Neuronal stem cell (in vitro differentiated cells): ENCODE data around the gene NTRK1.

Experiments
- DNase-seq: peaks from one replicate; pipeline ENCODE4 v3.0.0-alpha.2; 2013; ENCODE audit warnings: low spot score
- H2AFZ ChIP-seq: one replicate; pipeline ENCODE4 v1.6.1; 2013; ENCODE audit warnings: mild to moderate bottlenecking, low read length, inconsistent platforms
- H2AK5ac ChIP-seq: 2 replicates; pipeline ENCODE4 v1.6.1; 2013; ENCODE audit warnings: low read depth, mild to moderate bottlenecking, inconsistent platforms, low read length, moderate library complexity, mixed read lengths
- H2BK120ac ChIP-seq: 2 replicates; pipeline ENCODE4 v1.6.1; 2013; ENCODE audit warnings: low read depth, mild to moderate bottlenecking, inconsistent platforms, low read length, moderate library complexity, mixed read lengths
- H2BK12ac ChIP-seq: one replicate; pipeline ENCODE4 v1.6.1; 2013; ENCODE audit warnings: low read length, inconsistent platforms
- H2BK15ac ChIP-seq: 2 replicates; pipeline ENCODE4 v1.6.1; 2013; ENCODE audit warnings: mild to moderate bottlenecking, low read length, inconsistent platforms, mixed read lengths
- H2BK5ac ChIP-seq: one replicate; pipeline ENCODE4 v1.6.1; 2013; ENCODE audit warnings: inconsistent platforms, mild to moderate bottlenecking, low read length, moderate library complexity
- H3K14ac ChIP-seq: one replicate; pipeline ENCODE4 v1.6.1; 2013; ENCODE audit warnings: low read length, inconsistent platforms
- H3K18ac ChIP-seq: 2 replicates; pipeline ENCODE4 v1.6.1; 2013; ENCODE audit warnings: low read length, inconsistent platforms
- H3K23ac ChIP-seq: 2 replicates; pipeline ENCODE4 v1.6.1; 2013; ENCODE audit warnings: low read depth, mild to moderate bottlenecking, mixed read lengths, low read length, inconsistent platforms; ENCODE audit not compliant: poor library complexity
- H3K27ac ChIP-seq: replicated peaks from 3 replicates; pipeline ENCODE4 v1.5.1; 2013; ENCODE audit warnings: low read length, inconsistent platforms
- H3K27me3 ChIP-seq, 3 experiments: 2 replicates each; pipeline ENCODE4 v1.6.1; 2013; ENCODE audit warnings: low read length in 3 of 3, mild to moderate bottlenecking in 2 of 3, inconsistent platforms in 1 of 3, low read depth in 1 of 3, mixed read lengths in 1 of 3, moderate library complexity in 1 of 3; ENCODE audit not compliant: control insufficient read depth in 3 of 3, insufficient read depth in 3 of 3
- H3K36me3 ChIP-seq, 2 donors: replicated peaks in 1 of 2; 2 replicates each; pipeline ENCODE4 v1.6.1; 2013; ENCODE audit warnings: low read length in 2 of 2; ENCODE audit not compliant: control insufficient read depth in 2 of 2, insufficient read depth in 2 of 2
- H3K4ac ChIP-seq: 2 replicates; pipeline ENCODE4 v1.6.1; 2013; ENCODE audit warnings: inconsistent platforms, mild to moderate bottlenecking, low read length, moderate library complexity
- H3K4me1 ChIP-seq, 2 donors: 1 replicate in 1 of 2; 2 replicates in 1 of 2; pipeline ENCODE4 v1.6.1; 2013; ENCODE audit warnings: low read length in 2 of 2, low read depth in 1 of 2; ENCODE audit not compliant: control insufficient read depth in 2 of 2, insufficient read depth in 1 of 2
- H3K4me2 ChIP-seq: one replicate; pipeline ENCODE4 v1.6.1; 2013; ENCODE audit warnings: mild to moderate bottlenecking, low read length, inconsistent platforms; ENCODE audit not compliant: insufficient read depth, poor library complexity, severe bottlenecking
- H3K4me3 ChIP-seq, 2 donors: 2 replicates each; pipeline ENCODE4 v1.5.1; 2013; ENCODE audit warnings: low read length in 2 of 2, mild to moderate bottlenecking in 2 of 2, inconsistent platforms in 1 of 2, moderate library complexity in 1 of 2
- H3K79me1 ChIP-seq: one replicate; pipeline ENCODE4 v1.6.1; 2013; ENCODE audit warnings: low read depth, mild to moderate bottlenecking, inconsistent platforms, low read length, moderate library complexity
- H3K9ac ChIP-seq: one replicate; pipeline ENCODE4 v1.6.1; 2013; ENCODE audit warnings: mild to moderate bottlenecking, low read depth, low read length, inconsistent platforms; ENCODE audit not compliant: poor library complexity
- H3K9me3 ChIP-seq, 2 donors: replicated peaks in 1 of 2; 2 replicates each; pipeline versions ENCODE3 to v1.6.1; 2013; ENCODE audit warnings: low read length in 2 of 2, mild to moderate bottlenecking in 2 of 2, inconsistent platforms in 1 of 2, low read depth in 1 of 2, mixed read lengths in 1 of 2, moderate library complexity in 1 of 2; ENCODE audit not compliant: control insufficient read depth in 2 of 2, insufficient read depth in 1 of 2
- H4K8ac ChIP-seq: one replicate; pipeline ENCODE4 v1.6.1; 2013; ENCODE audit warnings: low read depth, mild to moderate bottlenecking, inconsistent platforms, low read length, moderate library complexity
- H4K91ac ChIP-seq: one replicate; pipeline ENCODE4 v1.6.1; 2013; ENCODE audit warnings: low read length, low read depth, mild to moderate bottlenecking, inconsistent platforms; ENCODE audit not compliant: poor library complexity
- WGBS, 2 donors: extraction: QIAGEN DNeasy Blood & Tissue Kit; methylation state at CpG; one replicate each; pipeline ENCODE4 v1.1.7; 2013; ENCODE audit warnings: missing lambda C conversion rate in 2 of 2, mixed read lengths in 1 of 2; ENCODE audit not compliant: insufficient read length in 2 of 2, insufficient replicate concordance in 1 of 2; ENCODE audit errors: extremely low coverage in 2 of 2; 5-methylcytosine and 5-hydroxymethylcytosine counted together

The NTRK1 gene

DNA sequence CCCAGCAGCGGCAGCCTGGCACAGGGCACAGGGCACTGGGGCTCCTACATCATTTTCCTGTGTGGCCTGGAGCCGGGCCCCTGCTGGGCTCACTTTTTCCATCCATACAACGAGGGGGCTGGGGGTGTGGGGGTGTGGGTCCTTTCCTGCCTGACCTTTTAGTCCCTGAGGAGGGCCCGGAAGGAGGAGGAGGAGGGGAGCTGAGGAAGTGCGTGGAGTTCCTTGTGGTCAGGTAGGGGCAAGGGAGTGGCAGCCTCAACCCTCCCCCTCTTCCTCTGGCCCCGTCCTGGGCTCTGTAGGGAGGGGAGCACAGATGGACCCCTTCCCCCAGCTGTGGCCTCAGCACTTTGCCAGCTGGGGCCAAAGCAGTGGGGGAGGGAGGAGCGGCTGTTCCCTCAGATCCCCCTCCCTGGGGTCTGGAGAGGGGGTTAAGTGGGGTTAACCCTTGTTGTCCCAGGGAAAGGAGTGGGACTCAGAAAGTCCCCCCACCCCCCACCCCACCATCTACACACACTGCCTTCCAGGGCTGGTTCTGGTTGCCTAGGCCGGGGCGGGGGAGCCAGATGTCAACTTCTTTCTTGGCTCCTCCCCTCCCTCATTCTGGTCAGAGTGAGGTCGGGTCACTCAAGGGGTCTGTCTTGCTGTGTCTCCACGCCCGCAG, 5.7 kb downstream of the NTRK1 start:
- Histone ChIP-seq H3K4me3 (no peak overlapping the region), H2AFZ (peak overlapping the region; percentile 22)
- no CpG with 5 or more reads among the region's 12 CpGs for WGBS, 2 donors

DNA sequence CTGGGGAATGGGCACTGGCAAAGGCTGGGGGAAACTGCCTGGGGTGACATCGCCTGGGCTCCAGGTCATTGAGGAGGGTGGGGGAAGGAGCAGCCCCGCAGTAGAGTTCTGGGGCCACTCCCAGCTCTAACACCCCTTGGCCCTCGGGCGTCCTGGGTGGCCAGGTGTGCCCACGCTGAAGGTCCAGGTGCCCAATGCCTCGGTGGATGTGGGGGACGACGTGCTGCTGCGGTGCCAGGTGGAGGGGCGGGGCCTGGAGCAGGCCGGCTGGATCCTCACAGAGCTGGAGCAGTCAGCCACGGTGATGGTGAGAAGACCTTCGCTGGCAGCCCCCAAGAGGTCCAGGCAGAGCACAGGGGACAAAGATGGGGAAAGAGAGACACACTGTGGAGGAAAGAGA, 7.7 kb downstream of the NTRK1 start:
- H3K4me2 ChIP-seq, result no peak overlapping the region
- no peaks in the 10 kb centered on the region for H3K9me3 ChIP-seq
- peak overlapping the region; percentile 71 for H3K18ac ChIP-seq
- H3K27me3 ChIP-seq, result peaks cover 0 to 73% (median 11%) of the 10 kb centered on the region in 3 experiments
- peak overlapping the region; percentile 97 for H2AK5ac ChIP-seq
- peak overlapping the region; percentile 86 for H3K14ac ChIP-seq
- H2BK5ac ChIP-seq, result no peak overlapping the region
- no peak overlapping the region for H3K4me3 ChIP-seq
- peak overlapping the region; percentile 95 for H2BK15ac ChIP-seq
- H3K4ac ChIP-seq, result peak overlapping the region; percentile 39
- H4K8ac ChIP-seq, result no peak overlapping the region
- peak overlapping the region; percentile 87 for H3K23ac ChIP-seq
- no CpG with 5 or more reads among the region's 13 CpGs for WGBS, 2 donors
- H2BK12ac ChIP-seq, result peak overlapping the region; percentile 91
- H2AFZ ChIP-seq, result no peak overlapping the region
- no peaks in the 10 kb centered on the region for H3K36me3 ChIP-seq
- no peak for DNase-seq
- no peak overlapping the region for H3K27ac ChIP-seq
- peaks cover 13 to 18% of the 10 kb centered on the region in 2 donors for H3K4me1 ChIP-seq
- H3K9ac ChIP-seq, result peak overlapping the region; percentile 16
- no peak overlapping the region for H2BK120ac ChIP-seq
- no peak overlapping the region for H4K91ac ChIP-seq
- no peaks in the 10 kb centered on the region for H3K79me1 ChIP-seq

More for the DNA sequence above, 5.7 kb downstream of the NTRK1 start:
- H3K79me1 ChIP-seq, result no peaks in the 10 kb centered on the region
- no peak overlapping the region for H2BK120ac ChIP-seq
- no peak overlapping the region for H3K27ac ChIP-seq
- H3K18ac ChIP-seq, result peak overlapping the region; percentile 44
- H3K14ac ChIP-seq, result no peak overlapping the region
- H3K9ac ChIP-seq, result no peak overlapping the region
- peaks cover 13 to 18% of the 10 kb centered on the region in 2 donors for H3K4me1 ChIP-seq
- H2AK5ac ChIP-seq, result peak overlapping the region; percentile 79
- H3K4me2 ChIP-seq, result no peak overlapping the region
- peak overlapping the region; percentile 16 for H2BK12ac ChIP-seq
- no peaks in the 10 kb centered on the region for H3K36me3 ChIP-seq
- peaks cover 4 to 84% (median 30%) of the 10 kb centered on the region in 3 experiments for H3K27me3 ChIP-seq
- H4K8ac ChIP-seq, result no peak overlapping the region
- peak overlapping the region; percentile 46 for H3K23ac ChIP-seq
- no peaks in the 10 kb centered on the region for H3K9me3 ChIP-seq
- no peak overlapping the region for H4K91ac ChIP-seq
- H2BK15ac ChIP-seq, result peak overlapping the region; percentile 14
- peak overlapping the region; percentile 25 for H2BK5ac ChIP-seq
- no peak overlapping the region for H3K4ac ChIP-seq
- DNase-seq, result no peak

DNA sequence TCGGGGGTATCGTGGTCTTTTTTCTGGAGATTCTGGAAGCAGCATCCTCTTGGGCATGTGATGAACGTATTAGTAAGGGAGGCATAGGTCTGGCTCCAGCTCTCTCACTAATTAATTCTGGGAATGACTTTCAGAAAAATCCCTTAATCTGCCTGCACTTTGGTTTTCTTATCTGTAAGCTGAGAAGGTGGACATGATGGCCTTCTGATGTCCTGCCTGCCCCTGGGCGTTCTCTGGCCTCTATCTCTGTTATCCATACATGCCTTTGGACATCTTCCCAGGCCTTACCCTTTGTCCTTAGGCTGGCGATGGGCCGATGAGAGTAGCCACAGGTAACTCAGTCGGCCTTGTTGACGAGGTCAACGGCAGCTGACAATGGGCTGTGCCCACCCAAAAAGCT, 8.8 kb downstream of the NTRK1 start:
- no peak overlapping the region for H3K4me2 ChIP-seq
- no peak overlapping the region for H3K14ac ChIP-seq
- no peak overlapping the region for H3K4ac ChIP-seq
- H3K9me3 ChIP-seq, result no peaks in the 10 kb centered on the region
- H4K91ac ChIP-seq, result no peak overlapping the region
- H3K4me1 ChIP-seq, result peaks cover 13 to 18% of the 10 kb centered on the region in 2 donors
- no peaks in the 10 kb centered on the region for H3K79me1 ChIP-seq
- no peak overlapping the region for H3K18ac ChIP-seq
- H4K8ac ChIP-seq, result no peak overlapping the region
- no peak overlapping the region for H3K27ac ChIP-seq
- H3K36me3 ChIP-seq, result no peaks in the 10 kb centered on the region
- H3K4me3 ChIP-seq, result no peak overlapping the region
- no peak overlapping the region for H2BK120ac ChIP-seq
- no peak overlapping the region for H3K23ac ChIP-seq
- H2BK12ac ChIP-seq, result no peak overlapping the region
- no peak overlapping the region for H3K9ac ChIP-seq
- no peak overlapping the region for H2BK15ac ChIP-seq
- no peak overlapping the region for H2BK5ac ChIP-seq
- no peak overlapping the region for H2AK5ac ChIP-seq
- no peak overlapping the region for H2AFZ ChIP-seq
- H3K27me3 ChIP-seq, result peaks cover 0 to 73% (median 4%) of the 10 kb centered on the region in 3 experiments
- no peak for DNase-seq
- WGBS, 2 donors, result no CpG with 5 or more reads among the region's 9 CpGs

- Histone ChIP-seq H2BK5ac (no peak overlapping the region), H2AFZ (no peak overlapping the region), H4K91ac (no peak overlapping the region), H3K4me2 (no peak overlapping the region), H3K18ac (no peak overlapping the region), H2BK15ac (no peak overlapping the region), H3K4me1 (peaks cover 3 to 5% of the 10 kb centered on the region in 2 donors), H3K23ac (no peak overlapping the region), H3K4me3 (no peak overlapping the region), H3K9me3 (no peaks in the 10 kb centered on the region), H2BK12ac (no peak overlapping the region), H2BK120ac (no peak overlapping the region), H3K14ac (no peak overlapping the region), H3K27me3 (peaks cover 0 to 82% (median 8%) of the 10 kb centered on the region in 3 experiments), H3K36me3 (no peaks in the 10 kb centered on the region), H3K9ac (no peak overlapping the region), H3K79me1 (no peaks in the 10 kb centered on the region), H4K8ac (no peak overlapping the region), H2AK5ac (no peak overlapping the region), H3K27ac (no peak overlapping the region), H3K4ac (no peak overlapping the region)
- DNase-seq, result no peak
- no CpG with 5 or more reads among the region's 18 CpGs for WGBS, 2 donors
Observed at GRCh38 chr1:156873659-156874058, 13.0 kb downstream of the NTRK1 start.
